H1 (cell line): Measurements from ENCODE around the gene SURF4. TPM values are rescaled to one million over a fixed set of nuclear protein-coding genes. Genes with fewer than 3 reads are reported as not detected.

ENCODE experiments used
- ATF2 ChIP-seq: IDR thresholded peaks from 2 replicates; pipeline ENCODE4 v1.6.1; 2012; ENCODE audit warnings: low read length, inconsistent platforms
- PHF8 ChIP-seq: fragments of 200-600 bp; sonication (generic); conservative IDR thresholded peaks from 2 replicates; pipeline ENCODE4 v1.7.1; 2012; ENCODE audit warnings: low read depth, mild to moderate bottlenecking, inconsistent platforms, low read length, moderate library complexity
- polyA plus RNA-seq, 7 experiments: library from polyadenylated mRNA; depleted of rRNA in 3 of 7; stranded (reverse) in 5 of 7; unstranded in 2 of 7; fragments of >200 nt in 5 of 7; fragments of 200-250 nt in 2 of 7; gene quantifications; 1 replicate in 5 of 7; 2 replicates in 1 of 7; 4 replicates in 1 of 7; pipeline versions ENCODE4 v1.2.1 to v1.2.3, GENCODE V29; 2011 to 2013; ENCODE audit warnings: missing spikeins in 2 of 7, mixed read lengths in 2 of 7
- total RNA-seq: library from RNA; stranded (reverse); fragmentation: NEBNext Ultra II Directional; extraction: Animal tissue kit (Norgen Biotek cat#: 25700); gene quantifications from 2 replicates; pipeline ENCODE4 v1.2.1, GENCODE V29; 2021

The SURF4 gene
- total and polyA plus RNA-seq, 2 of the 8 experiments (the other 6 are each of a cell fraction or from before 2014, with no cell fraction given): 176 to 182 TPM

DNA sequence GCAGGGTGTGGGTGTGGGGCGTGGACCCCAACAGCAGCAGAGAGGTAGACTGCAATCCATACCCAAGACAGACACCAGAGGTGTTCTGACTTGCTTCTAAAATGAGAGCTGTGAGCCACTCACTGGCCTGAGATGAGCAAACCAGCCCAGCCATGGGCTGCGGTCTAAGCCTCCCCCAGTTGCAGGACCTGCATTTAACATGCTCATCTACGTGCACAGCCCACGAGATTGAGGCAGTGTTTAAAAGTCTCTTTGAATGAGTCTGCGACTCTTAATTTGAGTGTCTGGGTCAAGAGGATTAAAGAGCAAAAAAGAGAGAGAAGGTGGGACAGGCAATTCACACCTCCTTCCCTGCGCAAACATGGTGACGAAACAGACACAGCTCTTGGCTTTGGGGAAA, 5.9 kb downstream of the SURF4 start (continued):
- TF ChIP-seq ATF2 (no peak), PHF8 (no peak)
